Trophoblast cell (in vitro differentiated cells and primary cell): ENCODE data around the gene SFTPB.
A peak's percentile ranks its signal among the peaks of the same experiment; 100 is the strongest.

Experiments used
- DNase-seq, 2 donors: peaks; one replicate each; pipeline ENCODE4 v3.0.0-alpha.2; 2016
- H2AFZ ChIP-seq: 2 replicates; pipeline ENCODE4 v1.6.1; 2013; ENCODE audit warnings: low read length, moderate library complexity, mild to moderate bottlenecking; ENCODE audit not compliant: insufficient read depth, poor library complexity
- H2AK5ac ChIP-seq: 2 replicates; pipeline ENCODE4 v1.6.1; 2013; ENCODE audit warnings: mild to moderate bottlenecking, low read length
- H2BK120ac ChIP-seq: 2 replicates; pipeline ENCODE4 v1.6.1; 2013; ENCODE audit warnings: low read length, mild to moderate bottlenecking, moderate library complexity; ENCODE audit not compliant: insufficient read depth, poor library complexity
- H2BK12ac ChIP-seq: 2 replicates; pipeline ENCODE4 v1.6.1; 2013; ENCODE audit warnings: mild to moderate bottlenecking, low read length, moderate library complexity
- H2BK5ac ChIP-seq: 2 replicates; pipeline ENCODE4 v1.6.1; 2013; ENCODE audit warnings: low read length, low read depth, moderate library complexity, mild to moderate bottlenecking; ENCODE audit not compliant: poor library complexity
- H3K14ac ChIP-seq: 2 replicates; pipeline ENCODE4 v1.6.1; 2013; ENCODE audit warnings: mild to moderate bottlenecking, low read length
- H3K18ac ChIP-seq: 2 replicates; pipeline ENCODE4 v1.6.1; 2013; ENCODE audit warnings: mild to moderate bottlenecking, low read length
- H3K23ac ChIP-seq: 2 replicates; pipeline ENCODE4 v1.6.1; 2013; ENCODE audit warnings: low read length
- H3K27ac ChIP-seq: 2 replicates; pipeline ENCODE4 v1.5.1; 2013; ENCODE audit warnings: low read depth, mild to moderate bottlenecking, inconsistent platforms, low read length, moderate library complexity
- H3K27me3 ChIP-seq: 2 replicates; pipeline ENCODE4 v1.6.1; 2013; ENCODE audit warnings: inconsistent platforms, mild to moderate bottlenecking, low read length, moderate library complexity; ENCODE audit not compliant: insufficient read depth
- H3K36me3 ChIP-seq, 2 experiments: 1 replicate in 1 of 2; 2 replicates in 1 of 2; pipeline ENCODE4 v1.6.1; 2013; ENCODE audit warnings: low read length in 2 of 2, mild to moderate bottlenecking in 2 of 2, moderate library complexity in 1 of 2; ENCODE audit not compliant: insufficient read depth in 2 of 2, control insufficient read depth in 1 of 2
- H3K4ac ChIP-seq: 2 replicates; pipeline ENCODE4 v1.6.1; 2013; ENCODE audit warnings: low read depth, mild to moderate bottlenecking, low read length, moderate library complexity
- H3K4me1 ChIP-seq, 2 experiments: 1 replicate in 1 of 2; 2 replicates in 1 of 2; pipeline ENCODE4 v1.6.1; 2013; ENCODE audit warnings: low read length in 2 of 2, mild to moderate bottlenecking in 2 of 2, moderate library complexity in 1 of 2; ENCODE audit not compliant: insufficient read depth in 2 of 2, control insufficient read depth in 1 of 2
- H3K4me2 ChIP-seq: 2 replicates; pipeline ENCODE4 v1.6.1; 2013; ENCODE audit warnings: inconsistent platforms, mild to moderate bottlenecking, low read length, moderate library complexity
- H3K4me3 ChIP-seq: 2 replicates; pipeline ENCODE4 v1.5.1; 2013; ENCODE audit warnings: mild to moderate bottlenecking, low read depth, low read length, inconsistent platforms
- H3K79me1 ChIP-seq: one replicate; pipeline ENCODE4 v1.6.1; 2013; ENCODE audit warnings: low read length
- H3K79me2 ChIP-seq: 2 replicates; pipeline ENCODE4 v1.6.1; 2013; ENCODE audit warnings: low read length, mild to moderate bottlenecking; ENCODE audit not compliant: control insufficient read depth, insufficient read depth, poor library complexity
- H3K9ac ChIP-seq: 2 replicates; pipeline ENCODE4 v1.6.1; 2013; ENCODE audit warnings: mild to moderate bottlenecking, low read length
- H3K9me3 ChIP-seq: 2 replicates; pipeline ENCODE4 v1.6.1; 2013; ENCODE audit warnings: low read depth, mild to moderate bottlenecking, control low read depth, inconsistent platforms, low read length; ENCODE audit not compliant: insufficient read depth
- H4K12ac ChIP-seq: 2 replicates; pipeline ENCODE4 v1.6.1; 2013; ENCODE audit warnings: low read depth, mild to moderate bottlenecking, low read length, moderate library complexity
- H4K8ac ChIP-seq: 2 replicates; pipeline ENCODE4 v1.6.1; 2013; ENCODE audit warnings: low read depth, mild to moderate bottlenecking, low read length, moderate library complexity
- H4K91ac ChIP-seq: one replicate; pipeline ENCODE4 v1.6.1; 2013; ENCODE audit warnings: low read depth, mild to moderate bottlenecking, low read length, moderate library complexity
- WGBS: extraction: QIAGEN DNeasy Blood & Tissue Kit; methylation state at CpG from one replicate; pipeline ENCODE4 v1.1.7; 2013; ENCODE audit warnings: missing lambda C conversion rate; ENCODE audit not compliant: insufficient read length, insufficient coverage; ENCODE audit errors: extremely low coverage; 5-methylcytosine and 5-hydroxymethylcytosine counted together

Gene SFTPB

GRCh38 chr2:85680707-85681371, 12.8 kb upstream of the SFTPB start:
- peaks cover 4% of the 10 kb centered on the region for H3K79me1 ChIP-seq
- H2BK12ac ChIP-seq, result peak overlapping the region; percentile 87
- H4K91ac ChIP-seq, result peak overlapping the region; percentile 59

DNA sequence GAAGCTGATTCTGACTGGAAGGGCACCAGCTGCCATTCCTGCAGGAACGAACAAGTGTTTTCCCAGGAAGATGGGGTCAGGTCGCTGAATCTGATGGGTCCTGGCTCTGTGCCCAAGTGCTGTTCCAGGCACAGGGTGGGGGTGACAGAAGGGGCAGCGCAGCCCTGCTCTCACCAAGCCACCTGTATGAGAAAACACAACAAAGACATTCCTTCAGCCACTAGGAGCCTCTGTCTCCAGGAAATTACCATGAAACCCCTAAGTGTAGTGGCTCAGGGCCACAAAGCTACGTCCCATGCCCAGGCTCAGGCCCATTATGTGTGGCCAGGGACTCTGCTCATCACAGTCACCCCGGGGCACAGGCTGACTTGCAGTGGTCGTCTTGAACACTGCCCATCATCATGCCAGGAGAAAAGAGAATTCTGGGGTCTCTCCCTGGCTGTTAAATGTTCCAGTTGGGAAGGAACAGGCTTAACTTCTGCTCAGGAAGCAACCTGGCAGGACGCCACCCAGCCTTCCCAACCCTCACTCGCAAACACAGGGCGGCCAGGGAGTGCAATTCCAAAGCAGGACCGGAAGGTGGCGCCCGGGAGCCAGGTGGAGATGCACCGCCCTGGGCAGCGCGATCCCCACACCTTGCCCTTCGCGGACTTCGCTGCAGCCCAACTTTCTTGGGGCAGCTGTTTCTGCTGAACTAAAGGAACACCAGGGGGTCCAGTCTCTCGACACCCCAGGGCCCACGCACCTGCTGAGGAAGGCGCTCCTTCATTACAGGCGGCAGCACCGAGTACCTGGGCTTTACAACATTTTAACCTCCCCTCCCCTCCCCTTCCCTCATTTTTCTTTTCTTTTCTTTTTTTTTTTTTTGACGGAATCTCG, 11.0 kb upstream of the SFTPB start:
- WGBS, result no CpG with 5 or more reads among the region's 25 CpGs
- Histone ChIP-seq H3K36me3 (no peaks in the 10 kb centered on the region), H3K9ac (no peak overlapping the region), H3K27me3 (no peaks in the 10 kb centered on the region), H2BK5ac (no peak overlapping the region), H3K4me1 (peaks cover 15% of the 10 kb centered on the region in 2 experiments), H2BK12ac (no peak overlapping the region), H3K9me3 (no peaks in the 10 kb centered on the region), H2AFZ (no peak overlapping the region), H3K79me2 (peaks cover 2% of the 10 kb centered on the region), H4K8ac (no peak overlapping the region), H3K4ac (no peak overlapping the region), H4K91ac (no peak overlapping the region), H3K23ac (no peak overlapping the region), H4K12ac (no peak overlapping the region), H3K79me1 (peaks cover 4% of the 10 kb centered on the region), H3K4me2 (peak overlapping the region; percentile 48), H2AK5ac (no peak overlapping the region), H3K18ac (no peak overlapping the region), H3K14ac (no peak overlapping the region), H3K4me3 (no peak overlapping the region), H2BK120ac (peak overlapping the region; percentile 21), H3K27ac (no peak overlapping the region)
- peak; percentile 47 to 85 for DNase-seq

More at GRCh38 chr2:85680707-85681371, 12.8 kb upstream of the SFTPB start:
- no peak overlapping the region for H3K4me3 ChIP-seq
- H3K36me3 ChIP-seq, result no peaks in the 10 kb centered on the region
- no peak overlapping the region for H3K18ac ChIP-seq
- H2AK5ac ChIP-seq, result peak overlapping the region; percentile 20
- no peak overlapping the region for H3K4ac ChIP-seq
- no peak for DNase-seq
- peak overlapping the region; percentile 41 for H3K27ac ChIP-seq
- peak overlapping the region; percentile 2 for H2BK5ac ChIP-seq
- no peaks in the 10 kb centered on the region for H3K27me3 ChIP-seq
- no peak overlapping the region for H3K23ac ChIP-seq
- H2BK120ac ChIP-seq, result peak overlapping the region; percentile 10
- no peaks in the 10 kb centered on the region for H3K9me3 ChIP-seq
- H3K9ac ChIP-seq, result no peak overlapping the region
- no peak overlapping the region for H2AFZ ChIP-seq
- peaks cover 2% of the 10 kb centered on the region for H3K79me2 ChIP-seq
- no CpG with 5 or more reads among the region's 2 CpGs for WGBS
- peak overlapping the region; percentile 15 for H3K4me2 ChIP-seq
- peaks cover 13 to 15% of the 10 kb centered on the region in 2 experiments for H3K4me1 ChIP-seq
- H4K12ac ChIP-seq, result no peak overlapping the region
- peak overlapping the region; percentile 14 for H4K8ac ChIP-seq
- peak overlapping the region; percentile 23 for H3K14ac ChIP-seq

DNA sequence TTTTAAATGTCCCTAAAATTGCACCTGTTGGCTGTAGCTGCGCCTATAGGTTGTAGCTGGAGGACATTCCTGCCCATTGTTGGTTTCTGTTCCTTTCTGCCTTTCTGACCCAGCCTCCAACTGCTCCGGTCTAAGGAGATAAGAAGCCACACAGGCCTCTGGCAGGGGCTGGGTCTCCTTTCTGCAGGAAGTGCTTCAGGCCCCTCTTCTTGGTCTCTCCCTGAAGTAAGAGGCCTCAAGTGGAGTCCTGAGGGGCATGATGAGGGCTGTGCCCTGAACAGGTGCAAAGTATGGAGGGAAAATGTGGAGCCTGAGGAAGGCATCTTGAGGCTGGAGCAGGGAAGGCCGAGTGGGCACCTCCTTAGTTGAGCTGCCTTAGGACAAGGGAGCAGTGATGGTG, 10.4 kb upstream of the SFTPB start:
- Histone ChIP-seq H4K12ac (no peak overlapping the region), H2AFZ (no peak overlapping the region), H2AK5ac (no peak overlapping the region), H3K4ac (no peak overlapping the region), H3K79me1 (peaks cover 4% of the 10 kb centered on the region), H3K18ac (no peak overlapping the region), H2BK120ac (no peak overlapping the region), H3K4me3 (no peak overlapping the region), H3K14ac (no peak overlapping the region), H3K4me1 (peaks cover 15% of the 10 kb centered on the region in 2 experiments), H2BK12ac (no peak overlapping the region), H3K27ac (no peak overlapping the region), H2BK5ac (no peak overlapping the region), H3K79me2 (peaks cover 2% of the 10 kb centered on the region), H3K27me3 (no peaks in the 10 kb centered on the region), H4K8ac (no peak overlapping the region), H3K4me2 (no peak overlapping the region), H4K91ac (no peak overlapping the region), H3K36me3 (no peaks in the 10 kb centered on the region), H3K9ac (no peak overlapping the region), H3K23ac (no peak overlapping the region), H3K9me3 (no peaks in the 10 kb centered on the region)
- DNase-seq, result no peak
- no CpG with 5 or more reads among the region's 3 CpGs for WGBS

DNA sequence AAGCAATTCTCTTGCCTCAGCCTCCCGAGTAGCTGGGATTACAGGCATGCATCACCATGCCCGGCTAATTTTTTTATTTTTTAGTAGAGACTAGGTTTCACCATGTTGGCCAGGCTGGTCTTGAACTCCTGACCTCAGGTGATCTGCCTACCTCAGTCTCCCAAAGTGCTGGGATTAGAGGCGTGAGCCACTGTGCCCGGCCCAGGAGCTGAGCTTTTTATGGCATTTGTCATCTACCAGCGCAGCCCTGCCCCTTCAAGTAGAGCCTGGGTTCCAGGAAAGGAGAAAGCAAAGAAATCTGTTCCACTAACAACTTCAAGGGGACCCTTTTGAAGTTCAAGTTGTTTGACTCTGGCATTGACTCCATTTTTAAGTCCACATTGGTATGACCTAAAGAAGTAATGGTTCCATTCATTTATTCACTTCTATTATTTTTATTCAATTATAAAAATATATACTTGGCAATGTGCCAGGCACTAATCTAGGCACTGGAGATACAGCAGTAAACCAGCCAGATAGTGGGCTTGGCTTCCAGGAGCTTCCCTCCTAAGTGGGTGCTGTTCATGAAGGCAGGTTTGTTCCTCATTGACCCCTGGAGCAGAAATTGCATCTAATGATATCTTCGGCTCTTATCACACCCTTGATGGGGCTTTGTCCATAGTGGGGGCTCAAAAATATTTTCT, 8.0 kb upstream of the SFTPB start:
- H4K12ac ChIP-seq, result no peak overlapping the region
- no peak overlapping the region for H2BK120ac ChIP-seq
- no peak for DNase-seq
- peaks cover 2% of the 10 kb centered on the region for H3K79me2 ChIP-seq
- H2BK5ac ChIP-seq, result no peak overlapping the region
- no peak overlapping the region for H4K91ac ChIP-seq
- no CpG with 5 or more reads among the region's 6 CpGs for WGBS
- H2AK5ac ChIP-seq, result no peak overlapping the region
- H3K23ac ChIP-seq, result no peak overlapping the region
- H3K14ac ChIP-seq, result no peak overlapping the region
- H3K27me3 ChIP-seq, result no peaks in the 10 kb centered on the region
- no peaks in the 10 kb centered on the region for H3K9me3 ChIP-seq
- H2BK12ac ChIP-seq, result no peak overlapping the region
- H3K4me1 ChIP-seq, result peaks cover 9 to 10% of the 10 kb centered on the region in 2 experiments
- H3K36me3 ChIP-seq, result no peaks in the 10 kb centered on the region
- H3K9ac ChIP-seq, result no peak overlapping the region
- no peak overlapping the region for H3K27ac ChIP-seq
- H2AFZ ChIP-seq, result no peak overlapping the region
- no peak overlapping the region for H3K4me2 ChIP-seq
- no peak overlapping the region for H3K4ac ChIP-seq
- H3K79me1 ChIP-seq, result peaks cover 4% of the 10 kb centered on the region
- H3K4me3 ChIP-seq, result no peak overlapping the region
- H4K8ac ChIP-seq, result no peak overlapping the region
- no peak overlapping the region for H3K18ac ChIP-seq
